ENCODE data around the gene SPRED2. TPM values are rescaled to one million over a fixed set of nuclear protein-coding genes. Genes with fewer than 3 reads are reported as not detected.

Gene SPRED2
- total and polyA plus RNA-seq, 12 donors, result 10.2 to 20.7 (median 17.0) TPM

DNA sequence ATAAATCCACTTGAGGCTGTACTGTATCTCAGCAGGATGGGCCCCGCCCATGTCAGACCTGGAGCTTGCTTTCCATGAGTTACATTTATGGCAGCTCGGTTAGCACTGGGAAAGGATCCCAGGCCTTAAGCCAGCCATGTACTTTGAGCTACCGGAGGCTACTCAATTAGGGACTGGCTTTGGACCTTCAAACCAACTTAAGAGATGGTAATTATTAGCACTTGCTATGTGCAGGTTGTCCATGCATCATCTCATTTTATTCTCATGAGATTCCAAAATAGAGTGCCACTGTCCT lies 140.3 kb downstream of the SPRED2 start:
- TF ChIP-seq, protein P1, sequence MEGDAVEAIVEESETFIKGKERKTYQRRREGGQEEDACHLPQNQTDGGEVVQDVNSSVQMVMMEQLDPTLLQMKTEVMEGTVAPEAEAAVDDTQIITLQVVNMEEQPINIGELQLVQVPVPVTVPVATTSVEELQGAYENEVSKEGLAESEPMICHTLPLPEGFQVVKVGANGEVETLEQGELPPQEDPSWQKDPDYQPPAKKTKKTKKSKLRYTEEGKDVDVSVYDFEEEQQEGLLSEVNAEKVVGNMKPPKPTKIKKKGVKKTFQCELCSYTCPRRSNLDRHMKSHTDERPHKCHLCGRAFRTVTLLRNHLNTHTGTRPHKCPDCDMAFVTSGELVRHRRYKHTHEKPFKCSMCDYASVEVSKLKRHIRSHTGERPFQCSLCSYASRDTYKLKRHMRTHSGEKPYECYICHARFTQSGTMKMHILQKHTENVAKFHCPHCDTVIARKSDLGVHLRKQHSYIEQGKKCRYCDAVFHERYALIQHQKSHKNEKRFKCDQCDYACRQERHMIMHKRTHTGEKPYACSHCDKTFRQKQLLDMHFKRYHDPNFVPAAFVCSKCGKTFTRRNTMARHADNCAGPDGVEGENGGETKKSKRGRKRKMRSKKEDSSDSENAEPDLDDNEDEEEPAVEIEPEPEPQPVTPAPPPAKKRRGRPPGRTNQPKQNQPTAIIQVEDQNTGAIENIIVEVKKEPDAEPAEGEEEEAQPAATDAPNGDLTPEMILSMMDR (IDR thresholded peaks at IDR 0.05), result no peak
- Histone ChIP-seq H3K36me3 (no peaks in the 10 kb centered on the region), H3K27ac (peak overlapping the region in 1 of 10 donors; percentile 16), H3K4me1 (peaks cover 3 to 27% (median 16%) of the 10 kb centered on the region in 9 donors), H3K9me3 (no peaks in the 10 kb centered on the region), H3K4me3 (no peak overlapping the region), H3K27me3 (peaks cover 0 to 2% (median 0%) of the 10 kb centered on the region in 7 donors)
- ATAC-seq (peak in 4 of 8 donors; percentile 15 to 49 (median 42)), DNase-seq (no peak)
- intact Hi-C loops (cut with DNase I), result no loop called here
- 68 to 77% methylated on average over 3 of the region's 3 CpGs for WGBS, 2 donors

DNA sequence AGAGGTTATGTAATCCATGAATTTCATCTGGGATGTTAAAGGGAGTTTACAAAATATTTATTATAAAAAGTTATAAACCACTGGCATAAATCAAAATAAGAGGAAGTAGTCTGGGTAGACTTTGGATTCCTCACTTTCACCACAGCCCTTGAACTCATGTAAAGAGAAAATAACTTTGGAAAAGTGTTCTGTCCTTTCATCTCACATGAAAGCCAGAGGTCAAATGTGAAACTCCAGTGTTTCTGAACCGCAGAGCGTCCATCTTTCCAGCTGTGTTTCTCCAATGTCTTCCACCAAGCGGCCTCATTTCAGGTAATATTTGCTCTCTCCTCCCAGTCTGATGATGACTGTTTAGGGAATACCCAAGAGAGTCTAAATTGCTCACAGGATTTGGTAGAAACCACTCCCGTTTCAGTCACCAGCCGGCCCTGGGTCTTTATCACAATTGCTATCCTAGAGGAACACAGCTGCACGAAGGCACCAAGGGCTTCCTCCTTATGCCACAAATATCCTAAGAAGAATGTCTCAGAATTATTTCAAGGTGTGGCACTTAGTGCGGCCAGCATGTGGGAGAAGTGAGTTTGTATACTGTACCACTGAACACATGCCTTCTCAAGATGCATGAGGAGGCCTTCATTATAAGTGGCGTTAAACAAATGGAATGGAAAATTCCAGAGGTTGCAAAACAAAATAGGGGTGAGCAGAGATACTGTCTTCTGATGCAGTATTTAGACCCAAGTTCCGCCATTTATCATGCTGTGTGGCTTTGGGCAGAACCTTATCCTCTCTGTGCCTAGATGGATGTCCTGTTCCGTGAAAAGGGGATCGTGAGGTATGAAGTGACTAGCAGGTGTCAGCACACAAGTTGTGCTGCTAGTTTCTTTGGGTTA lies 140.9 kb downstream of the SPRED2 start:
- ATAC-seq (no peak), DNase-seq (no peak)
- Histone ChIP-seq H3K4me3 (no peak overlapping the region), H3K27me3 (peaks cover 0 to 2% (median 0%) of the 10 kb centered on the region in 7 donors), H3K27ac (no peak overlapping the region), H3K36me3 (no peaks in the 10 kb centered on the region), H3K4me1 (peaks cover 3 to 27% (median 16%) of the 10 kb centered on the region in 9 donors), H3K9me3 (no peaks in the 10 kb centered on the region)
- TF ChIP-seq, protein P1 (IDR thresholded peaks at IDR 0.05), result no peak
- 92 to 94% methylated on average over 11 of the region's 11 CpGs for WGBS, 2 donors
- intact Hi-C loops (cut with DNase I), result no loop called here

GRCh38 chr2:65287364-65287763 lies 145.0 kb downstream of the SPRED2 start:
- H3K4me3 ChIP-seq, result no peak overlapping the region
- H3K36me3 ChIP-seq, result no peaks in the 10 kb centered on the region
- H3K9me3 ChIP-seq, result no peaks in the 10 kb centered on the region
- H3K27me3 ChIP-seq, result no peaks in the 10 kb centered on the region
- peaks cover 1 to 13% (median 8%) of the 10 kb centered on the region in 9 donors for H3K4me1 ChIP-seq
- intact Hi-C loops (cut with DNase I), result no loop called here
- DNase-seq (no peak), ATAC-seq (no peak)
- 97% methylated on average over 4 of the region's 4 CpGs for WGBS, 2 donors
- H3K27ac ChIP-seq, result no peak overlapping the region
- TF ChIP-seq, protein P1 (IDR thresholded peaks at IDR 0.05), result no peak

GRCh38 chr2:65282477-65283053 lies 149.8 kb downstream of the SPRED2 start:
- DNase-seq (no peak), ATAC-seq (no peak)
- Histone ChIP-seq H3K4me3 (no peak overlapping the region), H3K4me1 (peaks cover 10 to 38% (median 20%) of the 10 kb centered on the region in 9 donors), H3K27ac (peak overlapping the region in 6 of 10 donors; percentile 18 to 40 (median 34)), H3K9me3 (no peaks in the 10 kb centered on the region), H3K27me3 (no peaks in the 10 kb centered on the region), H3K36me3 (no peaks in the 10 kb centered on the region)
- intact Hi-C loops (cut with DNase I), result no loop called here
- WGBS, 2 donors, result 69 to 74% methylated on average over 3 of the region's 3 CpGs
- TF ChIP-seq, protein P1 (IDR thresholded peaks at IDR 0.05), result no peak
